Natural killer cell (primary cell): ENCODE measurements around the gene KCTD7. TPM values are rescaled to one million over a fixed set of nuclear protein-coding genes. Genes with fewer than 3 reads are reported as not detected.
"Not testable (repeated sequence)": the region's sequence is repeated elsewhere in the genome, so short reads cannot be mapped to it uniquely, and the experiment has no call there.

Experiments
- ATAC-seq, 3 donors: fragments of 150-1000 bp in 2 of 3; fragments of 200-7000 bp in 1 of 3; cut with Tn5 transposase; 1 replicate in 1 of 3; 2 replicates in 2 of 3; pipeline ENCODE4 v1.10.0; 2021; ENCODE audit warnings: mild to moderate bottlenecking in 2 of 3, moderate library complexity in 2 of 3
- DNase-seq, 2 donors: peaks; one replicate each; pipeline versions ENCODE4 v3.0.0 to v3.0.0-alpha.2; 2013 to 2021; ENCODE audit warnings: mixed read lengths in 1 of 2
- H3K27ac ChIP-seq: one replicate; pipeline ENCODE4 v1.5.1; 2013; ENCODE audit warnings: mild to moderate bottlenecking, low read length
- H3K27me3 ChIP-seq: one replicate; pipeline ENCODE4 v1.6.1; 2013; ENCODE audit warnings: low read length; ENCODE audit not compliant: control insufficient read depth, insufficient read depth
- H3K36me3 ChIP-seq: one replicate; pipeline ENCODE4 v1.6.1; 2013; ENCODE audit warnings: low read length; ENCODE audit not compliant: control insufficient read depth, insufficient read depth
- H3K4me1 ChIP-seq: one replicate; pipeline ENCODE4 v1.6.1; 2013; ENCODE audit warnings: low read length; ENCODE audit not compliant: control insufficient read depth, insufficient read depth
- H3K4me3 ChIP-seq: one replicate; pipeline ENCODE4 v1.5.1; 2013; ENCODE audit warnings: low read length
- H3K9me3 ChIP-seq: one replicate; pipeline ENCODE4 v1.6.1; 2013; ENCODE audit warnings: low read length; ENCODE audit not compliant: control insufficient read depth, insufficient read depth
- H3K27ac Mint-ChIP-seq, 2 donors: one replicate each; pipeline ENCODE4 v1.8.0; 2022; ENCODE audit warnings: mild to moderate bottlenecking in 2 of 2, mixed read lengths in 2 of 2, moderate library complexity in 1 of 2
- H3K27me3 Mint-ChIP-seq, 2 donors: one replicate each; pipeline ENCODE4 v1.8.0; 2022; ENCODE audit warnings: low read depth in 2 of 2, mixed read lengths in 2 of 2
- H3K36me3 Mint-ChIP-seq: one replicate; pipeline ENCODE4 v1.8.0; 2022; ENCODE audit warnings: mixed read lengths
- H3K4me1 Mint-ChIP-seq, 2 donors: one replicate each; pipeline ENCODE4 v1.8.0; 2022; ENCODE audit warnings: mixed read lengths in 2 of 2
- H3K4me3 Mint-ChIP-seq: one replicate; pipeline ENCODE4 v1.8.0; 2022; ENCODE audit warnings: mild to moderate bottlenecking, moderate library complexity, mixed read lengths
- H3K9me3 Mint-ChIP-seq, 2 donors: one replicate each; pipeline ENCODE4 v1.8.0; 2022; ENCODE audit warnings: mixed read lengths in 2 of 2
- CTCF ChIP-seq: fragments of 200-600 bp; IDR thresholded peaks from one replicate; pipeline ENCODE4 v1.8.0; 2022; ENCODE audit warnings: antibody characterized with exemption
- WGBS: methylation state at CpG from one replicate; pipeline ENCODE4 v1.1.7; 2013; ENCODE audit warnings: missing lambda C conversion rate; ENCODE audit not compliant: insufficient coverage; 5-methylcytosine and 5-hydroxymethylcytosine counted together
- intact Hi-C: fragments of 100-400 bp; cut with micrococcal nuclease; formaldehyde crosslinking; loops from one replicate; pipeline ENCODE4 v1.14.2; 2022
- total RNA-seq, 4 donors: library from RNA; stranded (reverse); fragments of 120-200 nt in 1 of 4; gene quantifications; one replicate each; pipeline versions ENCODE4 v1.2.3 to v1.2.4, GENCODE V29; 2013 to 2022

KCTD7 gene
- total RNA-seq, 3 donors from 2014 or later (not counting 1 experiment from before 2014, with no cell fraction given): 29.3 to 33.0 (median 31.7) TPM

DNA sequence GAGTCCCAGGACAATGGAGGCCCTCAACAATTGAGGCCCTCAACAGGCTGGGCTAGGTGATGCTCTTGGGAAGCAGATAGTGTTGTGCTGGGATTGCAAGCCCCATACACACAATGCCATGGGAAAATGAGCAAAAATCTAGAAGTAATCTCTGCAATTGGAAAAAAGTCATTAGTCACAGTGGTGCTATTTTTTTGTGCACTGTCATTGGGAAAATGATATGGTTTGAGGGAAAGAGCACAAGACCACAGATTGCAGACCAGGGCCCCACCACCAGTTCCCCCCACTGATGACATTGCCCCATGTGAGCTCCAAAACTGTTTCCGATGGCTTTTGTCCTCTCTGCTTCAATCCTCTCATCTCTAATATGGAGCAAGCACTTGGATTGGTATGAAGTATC, 1.9 kb downstream of the KCTD7 start:
- DNase-seq (no peak), ATAC-seq (no peak)
- WGBS: no CpG with 5 or more reads among the region's 1 CpG
- Mint-ChIP-seq H3K4me3 (peak overlapping the region; percentile 82), H3K27me3 (no peaks in the 10 kb centered on the region), H3K9me3 (no peaks in the 10 kb centered on the region), H3K27ac (peak overlapping the region; percentile 77 to 89), H3K4me1 (peaks cover 43 to 49% of the 10 kb centered on the region in 2 donors), H3K36me3 (no peaks in the 10 kb centered on the region)
- intact Hi-C loops: no loop called here
- TF ChIP-seq CTCF: no peak
- H3K27me3 ChIP-seq: no peaks in the 10 kb centered on the region
- H3K4me3 ChIP-seq: no peak overlapping the region
- peaks cover 9% of the 10 kb centered on the region for H3K36me3 ChIP-seq
- peak overlapping the region; percentile 28 for H3K27ac ChIP-seq
- H3K4me1 ChIP-seq: peaks cover 64% of the 10 kb centered on the region
- no peaks in the 10 kb centered on the region for H3K9me3 ChIP-seq

DNA sequence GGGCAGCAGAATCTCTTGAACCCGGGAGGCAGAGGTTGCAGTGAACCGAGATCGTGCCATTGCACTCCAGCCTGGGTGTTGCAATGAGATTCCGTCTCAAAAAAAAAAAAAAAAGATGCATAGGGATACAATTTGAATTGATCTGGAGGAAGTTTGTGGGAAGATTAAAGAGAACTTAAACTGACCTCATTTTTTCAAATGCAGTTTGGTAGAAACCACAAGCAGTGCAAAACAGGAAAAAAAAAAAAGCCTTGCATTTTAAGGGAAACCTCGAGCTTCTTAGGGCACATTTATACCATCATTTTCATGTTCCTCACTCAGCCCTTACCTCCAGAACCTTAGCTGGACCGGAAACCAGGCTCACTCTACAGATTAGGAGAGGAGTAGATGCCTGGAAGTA, 2.8 kb downstream of the KCTD7 start:
- Mint-ChIP-seq H3K27ac (peak overlapping the region; percentile 77 to 89), H3K36me3 (no peaks in the 10 kb centered on the region), H3K27me3 (no peaks in the 10 kb centered on the region), H3K4me1 (peaks cover 43 to 49% of the 10 kb centered on the region in 2 donors), H3K4me3 (peak overlapping the region; percentile 82), H3K9me3 (no peaks in the 10 kb centered on the region)
- peaks cover 67% of the 10 kb centered on the region for H3K4me1 ChIP-seq
- H3K27ac ChIP-seq: peak overlapping the region; percentile 54
- intact Hi-C loops: no loop called here
- 5% methylated on average over 4 of the region's 6 CpGs for WGBS
- H3K27me3 ChIP-seq: no peaks in the 10 kb centered on the region
- no peaks in the 10 kb centered on the region for H3K9me3 ChIP-seq
- ATAC-seq: no peak
- peaks cover 9% of the 10 kb centered on the region for H3K36me3 ChIP-seq
- peak in 1 of 2 donors; percentile 59 for DNase-seq
- no peak for TF ChIP-seq CTCF
- H3K4me3 ChIP-seq: no peak overlapping the region

GRCh38 chr7:66634816-66635215, 6.1 kb downstream of the KCTD7 start:
- no peaks in the 10 kb centered on the region for H3K27me3 ChIP-seq
- no peaks in the 10 kb centered on the region for H3K9me3 ChIP-seq
- no peak overlapping the region for H3K27ac ChIP-seq
- peaks cover 38 to 41% of the 10 kb centered on the region in 2 donors for H3K4me1 Mint-ChIP-seq
- peaks cover 4% of the 10 kb centered on the region for H3K36me3 Mint-ChIP-seq
- no peaks in the 10 kb centered on the region for H3K27me3 Mint-ChIP-seq
- no peaks in the 10 kb centered on the region for H3K9me3 Mint-ChIP-seq
- peaks cover 52% of the 10 kb centered on the region for H3K4me1 ChIP-seq
- intact Hi-C loops: no loop called here
- WGBS: 91% methylated on average over 2 of the region's 4 CpGs
- peak overlapping the region in 1 of 2 donors; percentile 49 for H3K27ac Mint-ChIP-seq
- DNase-seq (no peak), ATAC-seq (no peak)
- peaks cover 37% of the 10 kb centered on the region for H3K36me3 ChIP-seq
- TF ChIP-seq CTCF: no peak
- H3K4me3 Mint-ChIP-seq: no peak overlapping the region
- no peak overlapping the region for H3K4me3 ChIP-seq

- not testable (repeated sequence) for ATAC-seq, H3K27ac ChIP-seq
- H3K36me3 ChIP-seq: peaks cover 43% of the 10 kb centered on the region
These were observed 6.8 kb downstream of the KCTD7 start for GRCh38 chr7:66635322-66635981.

GRCh38 chr7:66635982-66636546, 7.4 kb downstream of the KCTD7 start:
- H3K27me3 Mint-ChIP-seq, H3K27ac ChIP-seq, H3K9me3 Mint-ChIP-seq, H3K4me3 Mint-ChIP-seq, H3K4me3 ChIP-seq, H3K27ac Mint-ChIP-seq, intact Hi-C loops, H3K27me3 ChIP-seq, H3K9me3 ChIP-seq: not testable (repeated sequence)
- peaks cover 39% of the 10 kb centered on the region for H3K4me1 ChIP-seq
- peak in 1 of 2 donors; percentile 33 for DNase-seq
- WGBS: 85% methylated on average over 5 of the region's 9 CpGs
- peak in 2 of 3 donors; percentile 18 to 48 for ATAC-seq
- peaks cover 48% of the 10 kb centered on the region for H3K36me3 ChIP-seq
- Mint-ChIP-seq H3K36me3 (peaks cover 12% of the 10 kb centered on the region), H3K4me1 (peaks cover 28 to 31% of the 10 kb centered on the region in 2 donors)

More at GRCh38 chr7:66635322-66635981, 6.8 kb downstream of the KCTD7 start:
- H3K27me3 ChIP-seq, H3K9me3 Mint-ChIP-seq, DNase-seq, H3K4me3 Mint-ChIP-seq, H3K27ac Mint-ChIP-seq, intact Hi-C loops, H3K9me3 ChIP-seq, H3K27me3 Mint-ChIP-seq, H3K4me3 ChIP-seq: not testable (repeated sequence)
- Mint-ChIP-seq H3K4me1 (peaks cover 34 to 37% of the 10 kb centered on the region in 2 donors), H3K36me3 (peaks cover 10% of the 10 kb centered on the region)
- no CpG with 5 or more reads among the region's 4 CpGs for WGBS
- peaks cover 46% of the 10 kb centered on the region for H3K4me1 ChIP-seq
